ENCODE results near the gene UFSP1.
A peak's percentile ranks its signal among the peaks of the same experiment; 100 is the strongest.
"Not testable (repeated sequence)": the region's sequence is repeated elsewhere in the genome, so short reads cannot be mapped to it uniquely, and the experiment has no call there.

The UFSP1 gene

DNA sequence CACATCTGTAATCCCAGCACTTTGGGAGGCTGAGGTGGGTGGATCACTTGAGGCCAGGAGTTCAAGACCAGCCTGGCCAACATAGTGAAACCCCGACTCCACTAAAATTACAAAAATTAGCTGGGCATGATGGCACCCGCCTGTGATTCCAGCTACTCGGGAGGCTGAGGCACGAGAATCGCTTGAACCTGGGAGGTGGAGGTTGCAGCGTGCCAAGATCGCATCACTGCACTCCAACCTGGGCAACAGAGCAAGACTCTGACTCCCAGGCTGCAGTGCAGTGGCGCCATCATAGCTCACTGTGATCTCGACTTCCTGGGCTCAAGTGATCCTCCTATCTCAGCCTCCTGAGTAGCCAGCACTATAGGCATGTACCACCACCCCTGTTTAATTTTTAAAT lies 34.6 kb downstream of the UFSP1 start:
- not testable (repeated sequence) for DNase-seq

DNA sequence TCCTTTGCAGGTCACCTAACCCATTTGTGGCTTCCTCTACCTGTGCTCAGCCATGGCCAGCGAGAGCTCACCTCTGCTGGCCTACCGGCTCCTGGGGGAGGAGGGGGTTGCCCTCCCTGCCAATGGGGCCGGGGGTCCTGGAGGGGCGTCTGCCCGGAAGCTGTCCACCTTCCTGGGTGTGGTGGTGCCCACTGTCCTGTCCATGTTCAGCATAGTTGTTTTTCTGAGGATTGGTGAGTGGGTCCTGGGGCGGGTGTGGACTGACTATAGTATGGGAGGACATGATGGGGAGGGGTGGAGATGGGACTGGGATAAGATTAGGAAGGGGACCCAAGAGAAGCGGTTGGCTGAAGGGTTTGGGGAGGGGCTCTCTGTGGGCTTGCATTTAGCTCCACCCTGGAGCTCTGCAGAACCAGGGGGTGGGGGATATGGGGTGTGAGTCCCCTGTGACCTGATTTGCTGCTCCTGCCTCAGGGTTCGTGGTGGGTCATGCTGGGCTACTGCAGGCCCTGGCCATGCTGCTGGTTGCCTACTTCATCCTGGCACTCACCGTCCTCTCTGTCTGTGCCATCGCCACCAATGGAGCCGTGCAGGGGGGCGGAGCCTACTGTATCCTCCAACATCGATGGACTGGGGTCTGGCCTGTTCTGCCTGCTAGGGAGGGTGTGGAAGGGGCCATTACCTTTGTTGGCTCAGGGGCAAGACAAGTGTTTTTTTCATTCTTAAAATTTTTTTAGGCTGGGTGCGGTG lies 35.2 kb downstream of the UFSP1 start:
- DNase-seq, result no peak

DNA sequence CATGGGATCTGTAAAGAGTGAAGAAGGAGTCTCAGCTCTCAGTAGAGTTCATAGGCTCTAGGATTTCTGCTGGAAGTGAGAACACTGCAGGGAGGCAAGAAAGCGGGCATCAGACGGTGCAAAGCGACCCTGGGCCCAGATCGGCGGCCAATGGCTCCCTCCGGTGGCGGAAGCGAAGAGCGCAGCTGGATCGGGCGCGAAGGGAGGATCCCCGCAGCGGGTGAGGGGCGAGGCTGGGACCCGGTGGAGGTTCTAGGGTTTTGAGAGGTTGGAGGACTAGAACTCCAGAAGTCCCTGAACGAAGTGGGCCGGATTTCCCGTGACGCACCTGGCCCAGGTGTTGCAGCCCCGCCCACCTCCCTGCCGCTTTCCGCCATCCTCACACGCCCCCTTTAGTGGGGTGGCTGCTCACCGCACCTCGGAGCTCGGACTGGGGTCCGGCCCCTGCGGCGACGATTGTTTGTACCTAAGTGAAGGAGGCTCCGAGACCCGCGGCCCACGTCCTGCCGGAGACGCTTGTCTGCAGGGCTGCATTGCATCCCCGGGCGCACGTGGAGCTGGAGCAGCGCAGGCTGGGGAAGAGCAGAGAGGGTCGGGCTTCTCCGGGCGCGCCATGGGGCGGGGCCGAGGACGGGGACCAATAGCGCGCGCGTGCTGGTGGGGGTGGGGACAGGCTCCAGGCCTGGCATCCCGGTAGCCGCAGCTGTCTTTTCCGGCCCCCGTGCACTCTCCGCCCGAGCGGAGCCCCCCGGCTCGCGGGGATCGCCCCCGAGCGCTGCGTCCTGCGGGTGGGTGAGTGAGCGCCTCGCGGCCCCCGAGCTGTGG lies 37.3 kb downstream of the UFSP1 start, which contains the start of gene SLC12A9:
Gene SLC12A9, plus strand, starts transcription at position 666 of the 825 bp plus-strand sequence. CDS start 1,485 bp downstream, outside the sequence.
- peak; percentile 96 for DNase-seq

DNA sequence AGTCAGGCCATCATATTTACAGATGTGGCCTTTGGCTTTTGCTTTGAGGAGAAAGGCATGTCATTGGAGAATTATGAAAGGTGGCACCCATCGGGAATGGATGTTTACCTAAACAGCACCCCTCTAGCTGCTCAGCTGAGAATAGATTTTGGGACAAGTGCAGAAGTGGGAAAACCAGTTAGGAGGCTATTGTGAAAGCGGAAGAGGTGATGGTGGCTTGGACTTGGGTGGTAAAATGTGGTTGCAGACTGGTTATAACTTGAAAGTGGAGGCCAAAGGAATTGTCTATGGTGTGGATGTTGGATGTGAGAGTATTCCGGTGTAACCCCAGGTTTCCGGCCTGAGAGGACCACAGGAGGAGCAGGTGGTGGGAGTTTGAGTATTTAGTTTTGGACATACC lies 42.2 kb downstream of the UFSP1 start:
- DNase-seq, result no peak

DNA sequence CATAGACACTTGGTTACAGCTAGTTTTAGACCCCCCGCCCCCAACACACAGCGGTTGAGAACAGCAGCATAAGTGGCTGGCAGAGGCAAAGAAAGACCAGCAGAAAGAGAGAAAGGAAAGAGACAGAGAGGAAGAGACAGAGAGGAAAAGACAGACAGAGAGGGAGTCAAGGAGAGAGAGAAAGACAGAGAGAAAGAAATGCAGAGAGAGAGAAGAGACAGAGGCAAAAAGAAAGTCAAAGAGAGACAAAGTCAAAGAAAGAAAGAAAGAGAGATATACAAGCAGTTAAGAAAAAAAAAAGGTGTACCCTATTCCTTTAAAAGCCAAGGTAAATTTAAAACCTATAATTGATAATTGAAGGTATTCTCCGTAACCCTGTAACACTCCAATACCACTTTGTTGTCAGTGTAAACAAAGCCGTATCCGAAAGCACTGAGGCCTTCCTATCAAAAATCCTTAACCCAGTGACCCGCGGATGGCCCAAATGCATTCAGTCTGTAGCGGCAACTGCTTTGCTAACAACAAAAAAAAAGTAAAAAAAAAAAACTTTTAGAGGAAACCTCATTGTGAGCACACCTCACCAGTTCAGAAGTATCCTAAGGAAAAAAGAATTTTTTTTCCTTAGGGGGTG lies 48.9 kb downstream of the UFSP1 start:
- DNase-seq, result no peak

DNA sequence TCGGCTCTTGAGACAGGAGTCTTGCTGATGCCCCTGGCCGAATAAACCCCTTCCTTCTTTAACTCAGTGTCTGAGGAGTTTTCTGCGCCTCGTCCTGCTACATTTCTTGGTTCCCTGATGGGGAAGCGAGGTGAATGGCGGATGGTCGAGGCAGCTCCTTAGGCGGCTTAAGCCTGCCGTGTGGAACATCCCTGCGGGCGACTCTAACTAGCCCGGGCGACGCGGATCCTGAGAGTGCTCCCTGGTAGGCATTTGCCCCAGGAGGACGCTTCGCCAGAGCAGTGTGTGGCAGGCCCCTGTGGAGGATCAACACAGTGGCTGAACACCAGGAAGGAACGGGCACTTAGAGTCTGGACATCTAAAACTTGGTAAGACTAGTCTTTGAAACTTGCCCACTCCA lies 50.2 kb downstream of the UFSP1 start:
- no peak for DNase-seq
